OCI-LY3 (cell line): ENCODE data around the gene WFDC12.

Experiments
- EZH2phosphoT487 ChIP-seq: fragments of 200-600 bp; shearing (Covaris generic); IDR thresholded peaks from 2 replicates; pipeline ENCODE4 v1.6.1; 2018; ENCODE audit warnings: antibody characterized with exemption, mixed run types, low read depth
- TF ChIP-seq, protein P1 (sequence below): fragments of 200-600, 300-600 bp; sonication (generic); IDR thresholded peaks from 2 replicates; pipeline ENCODE4 v1.5.1; 2014; ENCODE audit warnings: antibody characterized with exemption, low read length, low read depth

DNA sequence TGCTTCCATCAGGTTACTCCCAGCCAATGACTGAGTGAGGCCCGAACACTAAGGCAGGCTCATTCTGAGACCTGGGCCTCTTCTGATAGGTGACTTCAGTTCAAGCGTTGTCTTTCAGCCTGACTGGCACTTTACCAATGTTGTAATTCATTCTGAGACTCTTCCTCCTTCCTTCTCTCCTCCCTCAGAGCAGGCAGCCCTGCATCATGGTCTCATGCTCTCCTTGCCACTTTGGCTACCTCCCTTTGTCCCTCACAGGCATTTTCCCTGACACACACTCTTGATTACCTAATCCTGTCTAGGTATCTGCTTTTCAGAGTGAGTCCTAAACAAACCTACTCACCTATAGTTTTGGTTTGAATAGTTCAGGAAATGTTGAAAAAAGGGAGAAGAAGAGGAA, 12.6 kb upstream of the WFDC12 start:
- TF ChIP-seq EZH2phosphoT487: no peak
- TF ChIP-seq, protein P1, sequence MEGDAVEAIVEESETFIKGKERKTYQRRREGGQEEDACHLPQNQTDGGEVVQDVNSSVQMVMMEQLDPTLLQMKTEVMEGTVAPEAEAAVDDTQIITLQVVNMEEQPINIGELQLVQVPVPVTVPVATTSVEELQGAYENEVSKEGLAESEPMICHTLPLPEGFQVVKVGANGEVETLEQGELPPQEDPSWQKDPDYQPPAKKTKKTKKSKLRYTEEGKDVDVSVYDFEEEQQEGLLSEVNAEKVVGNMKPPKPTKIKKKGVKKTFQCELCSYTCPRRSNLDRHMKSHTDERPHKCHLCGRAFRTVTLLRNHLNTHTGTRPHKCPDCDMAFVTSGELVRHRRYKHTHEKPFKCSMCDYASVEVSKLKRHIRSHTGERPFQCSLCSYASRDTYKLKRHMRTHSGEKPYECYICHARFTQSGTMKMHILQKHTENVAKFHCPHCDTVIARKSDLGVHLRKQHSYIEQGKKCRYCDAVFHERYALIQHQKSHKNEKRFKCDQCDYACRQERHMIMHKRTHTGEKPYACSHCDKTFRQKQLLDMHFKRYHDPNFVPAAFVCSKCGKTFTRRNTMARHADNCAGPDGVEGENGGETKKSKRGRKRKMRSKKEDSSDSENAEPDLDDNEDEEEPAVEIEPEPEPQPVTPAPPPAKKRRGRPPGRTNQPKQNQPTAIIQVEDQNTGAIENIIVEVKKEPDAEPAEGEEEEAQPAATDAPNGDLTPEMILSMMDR: no peak
